HG02610 (cell line): ENCODE data around the gene SBNO1.
"Not testable (repeated sequence)": the region's sequence is repeated elsewhere in the genome, so short reads cannot be mapped to it uniquely, and the experiment has no call there.

Experiments used
- ATAC-seq: cut with Tn5 transposase; IDR thresholded peaks from one replicate; pipeline ENCODE4 v1.9.1; 2021; ENCODE audit warnings: mild to moderate bottlenecking, moderate library complexity; ENCODE audit not compliant: unreplicated experiment

The SBNO1 gene

GRCh38 chr12:123271001-123271668 is 93.5 kb downstream of the SBNO1 start:
- peak; percentile 54 for ATAC-seq

- peak; percentile 12 for ATAC-seq
Observed at GRCh38 chr12:123270214-123271000, 94.2 kb downstream of the SBNO1 start.

GRCh38 chr12:123269896-123270213 is 94.8 kb downstream of the SBNO1 start:
- ATAC-seq, result no peak

- ATAC-seq, result no peak
Observed at GRCh38 chr12:123269395-123269892, 95.2 kb downstream of the SBNO1 start.

- no peak for ATAC-seq
Observed at GRCh38 chr12:123268850-123269249, 95.8 kb downstream of the SBNO1 start.

- ATAC-seq, result no peak
Observed at GRCh38 chr12:123267991-123268843, 96.4 kb downstream of the SBNO1 start.

- ATAC-seq, result no peak
Observed at GRCh38 chr12:123267335-123267920, 97.2 kb downstream of the SBNO1 start.

- no peak for ATAC-seq
Observed at GRCh38 chr12:123266679-123267277, 97.9 kb downstream of the SBNO1 start.

- ATAC-seq, result no peak
Observed at GRCh38 chr12:123265851-123266678, 98.6 kb downstream of the SBNO1 start.

- ATAC-seq, result no peak
Observed at GRCh38 chr12:123264642-123265041, 100.0 kb downstream of the SBNO1 start.

- no peak for ATAC-seq
Observed at GRCh38 chr12:123263196-123263817, 101.3 kb downstream of the SBNO1 start.

GRCh38 chr12:123261196-123261595 is 103.5 kb downstream of the SBNO1 start:
- ATAC-seq, result no peak

GRCh38 chr12:123260081-123260480 is 104.6 kb downstream of the SBNO1 start:
- no peak for ATAC-seq

GRCh38 chr12:123258593-123258992 is 106.1 kb downstream of the SBNO1 start:
- ATAC-seq, result no peak

- ATAC-seq, result no peak
Observed at GRCh38 chr12:123254853-123255446, 109.7 kb downstream of the SBNO1 start.

- ATAC-seq, result no peak
Observed at GRCh38 chr12:123253641-123254459, 110.8 kb downstream of the SBNO1 start.

- not testable (repeated sequence) for ATAC-seq
Observed at GRCh38 chr12:123252365-123252764, 112.3 kb downstream of the SBNO1 start.
